ENCODE results near the gene SORBS2. TPM values are rescaled to one million over a fixed set of nuclear protein-coding genes. Genes with fewer than 3 reads are reported as not detected.

Gene SORBS2
- total and polyA plus RNA-seq, 2 of the 4 experiments (the other 2 are of a cell fraction) = 0.18 TPM; not detected in 1

- H2BK20ac ChIP-seq (ENCODE audit: low read depth, low read length) = no peak overlapping the region
- TF ChIP-seq CTCF (conservative IDR thresholded peaks at IDR 0.05; ENCODE audit: low read depth, low read length) (no peak), POLR2A (IDR thresholded peaks at IDR 0.05; ENCODE audit: low read depth, low read length) (no peak), ELK1 (IDR thresholded peaks at IDR 0.05; ENCODE audit: borderline replicate concordance, low read depth, low read length) (no peak), NFE2L2 (IDR thresholded peaks at IDR 0.05; ENCODE audit: low read depth, low read length) (no peak), MAFK (IDR thresholded peaks at IDR 0.05; ENCODE audit: low read depth, low read length) (no peak), SMC3 (IDR thresholded peaks at IDR 0.05; ENCODE audit: low read depth, low read length) (no peak), MXI1 (IDR thresholded peaks at IDR 0.05; ENCODE audit: borderline replicate concordance, low read depth, low read length) (no peak), MAZ (IDR thresholded peaks at IDR 0.05; ENCODE audit: borderline replicate concordance, low read depth, low read length) (no peak), RFX5 (IDR thresholded peaks at IDR 0.05; ENCODE audit: low read depth, low read length) (no peak)
- H3K9me3 ChIP-seq (ENCODE audit: control insufficient read depth, insufficient read depth, low read length) = no peaks in the 10 kb centered on the region
- DNase-seq = no peak
- H4K20me1 ChIP-seq (ENCODE audit: insufficient read depth, low read length) = no peaks in the 10 kb centered on the region
- in situ Hi-C loops (cut with MboI; ENCODE audit: low sequenced_read_pairs) (no loop called here), dilution Hi-C loops (cut with HindIII; ENCODE audit: low sequenced_read_pairs, unreplicated experiment) (no loop called here), intact Hi-C loops (cut with micrococcal nuclease) (no loop called here)
- no peak overlapping the region for H3K9ac ChIP-seq (ENCODE audit: low read depth, low read length)
- H3K27me3 ChIP-seq (ENCODE audit: control insufficient read depth, insufficient read depth, low read length) = peaks cover 1% of the 10 kb centered on the region
- H3K4me1 ChIP-seq (ENCODE audit: control insufficient read depth, insufficient read depth, low read length) = no peaks in the 10 kb centered on the region
- no peak overlapping the region for H4K5ac ChIP-seq (ENCODE audit: low read depth, low read length)
- H2BK120ac ChIP-seq (ENCODE audit: low read depth, low read length) = no peak overlapping the region
- no peak overlapping the region for H3K56ac ChIP-seq (ENCODE audit: extremely low read depth, insufficient read depth, low read length)
- no peak overlapping the region for H2AFZ ChIP-seq (replicated peaks; ENCODE audit: low read length, poor library complexity)
- CTCF ChIA-PET = no interaction called here
- POLR2A ChIA-PET (ENCODE audit: unreplicated experiment) = no interaction called here
- ATAC-seq (ENCODE audit: low read depth) = no peak
- H3K36me3 ChIP-seq (ENCODE audit: control insufficient read depth, insufficient read depth, low read length) = no peaks in the 10 kb centered on the region
- no peak overlapping the region for H4K8ac ChIP-seq (ENCODE audit: low read depth in 2 of 2, low read length in 2 of 2)
- no peak overlapping the region for H2BK15ac ChIP-seq (ENCODE audit: low read depth, low read length)
- no peak overlapping the region for H4K91ac ChIP-seq (ENCODE audit: insufficient read depth, low read depth, low read length)
- H3K9me1 ChIP-seq (ENCODE audit: insufficient read depth, low read length) = no peaks in the 10 kb centered on the region
- no peak overlapping the region for H3K4me2 ChIP-seq (ENCODE audit: low read depth, low read length)
- H3K4me3 ChIP-seq (ENCODE audit: insufficient read depth, low read depth, low read length) = no peak overlapping the region
- no peak overlapping the region for H2AK5ac ChIP-seq (ENCODE audit: low read depth, low read length)
- WGBS, 2 experiments (ENCODE audit: extremely low coverage in 2 of 2, insufficient read length in 1 of 2) = 80% methylated on average over 1 of the region's 8 CpGs; no CpG with 5 or more reads in 1 of the 2 experiments
- H3K18ac ChIP-seq (ENCODE audit: low read depth, low read length) = no peak overlapping the region
- H3K4ac ChIP-seq (ENCODE audit: low read depth, low read length) = no peak overlapping the region
- BruUV-seq (replicated peaks) = no TSS peak
- H3K27ac ChIP-seq (ENCODE audit: insufficient read depth, low read length) = no peak overlapping the region
- H3K23ac ChIP-seq (ENCODE audit: low read depth, low read length) = no peak overlapping the region
- H2BK5ac ChIP-seq (ENCODE audit: low read depth, low read length, poor library complexity, severe bottlenecking) = no peak overlapping the region
- no peak overlapping the region for H3K14ac ChIP-seq (replicated peaks; ENCODE audit: low read depth, low read length)
- no peak overlapping the region for H2AK9ac ChIP-seq (replicated peaks; ENCODE audit: low read depth, low read length, poor library complexity)
- no peaks in the 10 kb centered on the region for H3K79me1 ChIP-seq (ENCODE audit: low read depth in 1 of 2, low read length in 2 of 2)
These were observed 109.8 kb downstream of the SORBS2 start for GRCh38 chr4:185702147-185702663.

All from IMR-90 (cell line).